A549 (cell line): ENCODE data around the gene KAT6B.

Source experiments
- CTCF ChIP-seq: fragments of >200 bp; sonication (Bioruptor Twin); formaldehyde crosslinking; IDR thresholded peaks from 3 replicates; pipeline ENCODE4 v1.5.1; 2016
- EP300 ChIP-seq, 2 experiments: fragments of >200 bp; sonication (Bioruptor Twin); formaldehyde crosslinking; IDR thresholded peaks; 2 replicates in 1 of 2; 3 replicates in 1 of 2; pipeline ENCODE4 v1.6.1; 2016 to 2017
- HEYL ChIP-seq: fragments of 250-450 bp; sonication (Bioruptor Pico); IDR thresholded peaks from 2 replicates; pipeline ENCODE4 v1.8.0; 2021; ENCODE audit warnings: mild to moderate bottlenecking, moderate library complexity
- MAX ChIP-seq: IDR thresholded peaks from 2 replicates; pipeline ENCODE4 v1.6.1; 2012
- MYC ChIP-seq: IDR thresholded peaks from 2 replicates; pipeline ENCODE4 v1.6.1; 2012; ENCODE audit warnings: mild to moderate bottlenecking, inconsistent platforms, low read length, improper control_type of control experiment, borderline replicate concordance
- POLR2A ChIP-seq: IDR thresholded peaks from 2 replicates; pipeline ENCODE4 v1.6.1; 2012; ENCODE audit warnings: mild to moderate bottlenecking, low read length
- SREBF2 ChIP-seq: fragments of 450-650 bp; IDR thresholded peaks from 2 replicates; pipeline ENCODE4 v1.6.1; 2014; ENCODE audit warnings: mild to moderate bottlenecking, moderate library complexity

- no peak for TF ChIP-seq POLR2A
- no peak for TF ChIP-seq MAX
- no peak for TF ChIP-seq MYC
- no peak for TF ChIP-seq SREBF2
- no peak for TF ChIP-seq CTCF
- TF ChIP-seq EP300 (IDR thresholded peaks at IDR 0.05), result no peak
- TF ChIP-seq HEYL (CRISPR knock-in tag), result no peak
These were observed 110.3 kb downstream of the KAT6B start for GRCh38 chr10:74936577-74937265.
